Stimulated activated CD8-positive, alpha-beta memory T cell treated with anti-CD3 and anti-CD28 coated beads, Interleukin-15, amount 100 ng/mL, for 1 hour (primary cell): ENCODE results near the gene ATP10A.

Experiments used
- DNase-seq: peaks from one replicate; pipeline ENCODE4 v3.0.0-alpha.2; 2020; ENCODE audit warnings: low read depth

The ATP10A gene

GRCh38 chr15:25717457-25718168 is 145.5 kb downstream of the ATP10A start:
- no peak for DNase-seq

DNA sequence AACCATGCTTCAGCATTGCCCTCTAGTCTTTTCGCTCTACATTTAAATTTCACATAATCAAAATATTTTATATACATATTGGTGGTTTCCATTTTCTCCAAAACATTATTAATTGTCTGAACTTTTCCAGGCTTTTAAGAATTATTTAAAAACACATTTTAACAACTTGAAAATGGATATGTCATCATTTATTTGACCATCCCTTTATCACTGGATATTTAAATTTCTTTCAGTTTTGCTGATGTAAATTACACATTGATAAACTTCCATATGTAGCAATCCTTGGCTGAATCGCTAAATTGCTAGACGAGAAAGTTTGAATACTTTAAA is 146.0 kb downstream of the ATP10A start:
- no peak for DNase-seq

GRCh38 chr15:25716414-25717126 is 146.6 kb downstream of the ATP10A start:
- DNase-seq: no peak

- no peak for DNase-seq
These were observed 147.4 kb downstream of the ATP10A start for GRCh38 chr15:25715536-25716413.

- no peak for DNase-seq
These were observed 148.6 kb downstream of the ATP10A start for GRCh38 chr15:25714538-25714840.

DNA sequence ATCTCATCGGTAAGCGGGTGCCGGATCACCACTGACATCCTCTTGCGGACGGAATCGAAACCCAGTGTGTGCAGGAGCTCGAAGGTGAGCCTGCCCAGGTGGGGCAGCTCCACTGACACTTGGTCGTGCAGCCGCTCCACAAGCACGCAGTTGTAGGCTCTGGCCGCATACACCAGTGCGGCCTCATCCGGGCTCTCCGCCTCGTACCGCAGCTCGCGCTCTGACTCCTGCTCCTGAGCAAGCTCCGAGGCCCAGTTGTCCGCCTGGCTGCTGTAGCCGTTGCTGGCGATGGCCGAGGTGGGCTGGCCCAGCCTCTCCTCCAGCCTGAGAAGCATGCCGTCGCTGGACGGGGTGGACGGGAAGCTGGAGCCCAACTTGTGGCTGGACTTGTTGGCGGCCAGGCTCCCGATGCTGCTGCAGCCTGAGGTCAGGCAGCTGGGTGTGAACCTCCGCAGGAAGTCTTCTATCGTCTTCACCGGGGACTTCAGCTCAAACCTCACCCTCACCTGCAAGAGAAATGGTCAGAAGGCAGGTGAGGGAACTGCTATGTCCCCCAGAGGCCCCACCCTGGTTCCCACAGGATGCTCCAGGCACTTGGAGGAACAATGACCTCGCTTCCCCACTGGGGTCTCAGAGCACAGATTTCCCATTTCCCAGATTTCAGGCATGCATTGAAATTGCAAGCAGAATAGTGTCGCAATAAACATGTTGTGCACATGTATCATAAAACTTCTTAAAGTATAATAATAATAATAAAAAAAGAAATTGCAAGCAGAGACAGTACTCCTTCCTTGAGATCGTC is 149.2 kb downstream of the ATP10A start:
- no peak for DNase-seq

DNA sequence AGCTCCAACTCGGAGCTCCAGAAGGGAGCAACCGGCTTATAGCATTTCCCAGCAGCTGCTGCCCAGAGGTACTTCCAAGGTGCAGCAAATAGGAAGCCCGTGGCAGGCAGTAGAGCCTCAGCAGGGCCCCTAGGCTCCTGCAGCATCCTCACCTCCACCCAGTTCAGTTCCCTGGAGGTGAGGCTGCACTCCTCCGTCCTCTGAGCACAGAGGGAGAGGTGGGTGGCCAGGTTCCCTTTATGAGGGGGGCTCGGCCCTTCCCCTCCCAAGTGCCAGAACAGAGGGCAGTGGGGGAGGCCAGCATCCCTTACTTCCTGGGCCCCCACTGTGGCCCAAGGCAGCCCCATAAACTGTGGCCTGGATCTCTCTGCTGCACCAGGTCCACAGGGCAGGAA is 150.2 kb downstream of the ATP10A start:
- DNase-seq: no peak

- no peak for DNase-seq
These were observed 150.8 kb downstream of the ATP10A start for GRCh38 chr15:25712192-25712960.

DNA sequence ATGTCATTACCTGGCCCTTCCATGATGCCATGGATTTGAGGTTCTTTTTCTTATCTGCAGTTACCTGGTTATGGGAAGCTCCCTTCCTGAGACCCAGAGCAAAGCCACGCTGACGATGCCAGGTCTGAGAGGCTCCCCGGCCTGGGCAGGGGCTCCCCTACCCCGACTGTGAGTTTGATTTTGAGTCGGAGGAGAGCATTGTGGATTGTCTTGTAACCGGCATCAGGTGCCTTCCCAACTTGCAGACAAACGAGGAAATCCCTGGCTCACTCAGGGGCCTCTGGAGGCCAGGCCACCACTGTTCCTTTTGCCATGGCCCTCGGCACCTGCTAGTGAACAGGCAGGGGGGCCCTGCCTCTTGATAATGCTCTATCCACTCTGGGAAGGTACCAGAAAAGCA is 151.4 kb downstream of the ATP10A start:
- no peak for DNase-seq

- no peak for DNase-seq
These were observed 152.0 kb downstream of the ATP10A start for GRCh38 chr15:25711164-25711563.

- DNase-seq: no peak
These were observed 152.9 kb downstream of the ATP10A start for GRCh38 chr15:25710184-25710583.

GRCh38 chr15:25709437-25710159 is 153.5 kb downstream of the ATP10A start:
- no peak for DNase-seq

- DNase-seq: no peak
These were observed 154.7 kb downstream of the ATP10A start for GRCh38 chr15:25708391-25708790.

- no peak for DNase-seq
These were observed 155.3 kb downstream of the ATP10A start for GRCh38 chr15:25707656-25708365.

DNA sequence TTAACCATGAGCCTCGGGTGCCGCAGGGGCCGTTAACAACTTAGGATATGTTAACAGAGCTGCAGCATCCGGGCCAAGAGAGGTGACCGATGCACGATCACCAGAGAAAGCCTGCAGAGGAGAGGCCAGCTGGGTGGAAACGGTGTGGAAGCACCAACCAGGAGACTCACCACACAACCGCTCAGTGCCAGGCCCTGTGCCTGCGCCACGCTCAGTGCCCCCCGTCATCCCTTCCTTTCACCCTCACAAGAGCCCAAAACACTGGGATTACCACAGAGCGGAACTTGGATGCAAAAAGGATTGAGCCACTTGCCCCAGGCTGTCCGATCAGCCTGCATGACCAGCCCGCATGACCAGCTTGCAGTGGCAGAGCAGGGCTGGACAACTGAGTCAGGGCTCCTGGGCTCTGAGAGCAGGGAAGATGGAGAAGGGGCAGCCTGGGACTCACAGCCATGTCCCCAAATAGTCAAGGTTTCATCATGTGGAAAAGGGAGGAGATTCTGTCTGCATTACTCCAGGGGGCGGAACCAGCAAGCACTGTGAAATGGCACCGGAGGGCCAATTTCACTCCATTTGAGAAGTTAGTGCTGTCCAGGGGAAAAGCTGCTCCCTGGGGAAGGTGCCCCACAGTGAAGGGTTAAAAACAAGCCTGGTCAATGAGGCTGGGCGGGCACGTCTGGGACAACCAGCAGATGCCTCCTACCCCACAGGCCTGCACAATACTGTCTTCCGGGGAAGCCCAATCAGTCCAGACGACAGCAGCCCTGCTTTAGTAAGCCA is 156.8 kb downstream of the ATP10A start:
- DNase-seq: no peak

GRCh38 chr15:25705433-25706115 is 157.6 kb downstream of the ATP10A start:
- no peak for DNase-seq

DNA sequence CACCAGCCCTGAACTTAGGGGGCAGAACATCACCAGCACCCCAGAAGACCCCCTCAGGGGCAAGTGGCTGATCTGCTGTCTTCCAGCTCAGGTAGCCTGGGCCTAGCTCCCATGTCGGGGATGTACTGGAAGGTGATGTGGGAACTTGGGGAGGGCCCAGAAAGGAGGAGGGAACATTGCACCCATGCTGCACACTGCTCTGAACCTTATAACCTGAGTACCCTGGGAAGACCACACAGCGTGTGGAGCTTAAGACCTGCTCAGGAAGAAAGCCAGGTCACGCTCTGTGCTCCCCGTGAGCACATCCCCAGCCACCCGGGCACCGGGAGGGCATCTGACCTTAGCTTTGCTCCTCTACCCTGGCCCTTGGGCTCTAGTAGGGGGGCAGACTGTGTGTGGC is 159.4 kb downstream of the ATP10A start:
- no peak for DNase-seq

DNA sequence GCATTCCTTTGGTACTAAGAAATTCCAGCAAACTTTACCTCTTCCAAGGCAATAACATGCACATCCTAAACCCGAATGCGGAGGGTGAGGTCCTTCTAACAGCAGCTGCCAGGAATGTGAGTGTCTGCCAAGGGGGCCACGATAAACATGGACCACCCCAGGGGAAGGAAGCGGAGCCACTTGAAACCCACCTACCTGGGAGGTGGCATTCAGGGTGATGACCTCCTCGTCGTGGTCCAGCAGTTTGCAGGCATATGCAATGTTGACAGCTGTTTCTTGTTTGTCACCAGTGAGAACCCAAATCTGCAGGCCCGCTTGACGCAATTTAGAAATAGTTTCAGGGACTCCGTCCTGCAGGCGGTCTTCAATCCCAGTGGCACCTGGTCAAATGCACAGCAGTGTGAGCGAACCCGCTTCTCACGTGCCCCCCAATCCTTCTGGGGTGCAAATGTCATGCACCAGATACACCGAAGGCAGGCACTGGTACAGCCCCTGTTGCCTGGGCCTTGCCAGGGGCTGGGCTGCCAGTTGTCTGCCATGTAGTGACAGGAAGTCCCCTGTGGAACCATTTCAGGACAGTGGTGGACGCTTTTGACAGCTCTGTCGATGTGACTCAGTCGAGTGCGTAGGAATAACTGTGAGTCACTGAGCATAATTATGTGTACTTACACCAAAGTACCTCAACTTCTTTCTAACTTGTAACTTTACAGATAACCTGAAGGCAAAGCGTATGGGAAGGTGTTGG is 161.2 kb downstream of the ATP10A start:
- DNase-seq: no peak
